Left ventricle myocardium inferior (tissue), 1 donor: ENCODE data around the gene MBOAT1. TPM values are rescaled to one million over a fixed set of nuclear protein-coding genes. Genes with fewer than 3 reads are reported as not detected.

Experiments
- DNase-seq: peaks from one replicate; pipeline ENCODE4 v3.0.0-alpha.2; 2020
- H3K27ac ChIP-seq: fragments of 200-600 bp; replicated peaks from 2 replicates; pipeline ENCODE4 v1.8.0; 2021
- H3K27me3 ChIP-seq: fragments of 200-600 bp; 2 replicates; pipeline ENCODE4 v1.8.0; 2021; ENCODE audit warnings: low read depth
- H3K36me3 ChIP-seq: fragments of 200-600 bp; 2 replicates; pipeline ENCODE4 v1.8.0; 2021
- H3K4me1 ChIP-seq: fragments of 200-600 bp; 2 replicates; pipeline ENCODE4 v1.8.0; 2021
- H3K4me3 ChIP-seq: fragments of 200-600 bp; 2 replicates; pipeline ENCODE4 v1.8.0; 2021; ENCODE audit warnings: mild to moderate bottlenecking, moderate library complexity
- H3K9me3 ChIP-seq: fragments of 200-600 bp; replicated peaks from 2 replicates; pipeline ENCODE4 v1.8.0; 2021
- intact Hi-C: fragments of 100-400 bp; cut with micrococcal nuclease; formaldehyde crosslinking; loops from one replicate; pipeline ENCODE4 v1.11.0; 2022
- total RNA-seq: library from RNA; stranded (reverse); fragmentation: NEBNext Ultra II Directional; extraction: Animal tissue kit (Norgen Biotek cat#: 25700); gene quantifications from one replicate; pipeline ENCODE4 v1.2.1, GENCODE V29; 2021
- TF ChIP-seq, protein P1 (sequence below): fragments of 200-600 bp; IDR thresholded peaks from 2 replicates; pipeline ENCODE4 v1.8.0; 2021; ENCODE audit warnings: antibody characterized with exemption, mild to moderate bottlenecking, borderline replicate concordance
- donor health status: DM: no; HTN: yes; CAD: no; lungs with severe emphysema.

Gene MBOAT1
- total RNA-seq, 1 donor from 2014 or later: 5.6 TPM

DNA sequence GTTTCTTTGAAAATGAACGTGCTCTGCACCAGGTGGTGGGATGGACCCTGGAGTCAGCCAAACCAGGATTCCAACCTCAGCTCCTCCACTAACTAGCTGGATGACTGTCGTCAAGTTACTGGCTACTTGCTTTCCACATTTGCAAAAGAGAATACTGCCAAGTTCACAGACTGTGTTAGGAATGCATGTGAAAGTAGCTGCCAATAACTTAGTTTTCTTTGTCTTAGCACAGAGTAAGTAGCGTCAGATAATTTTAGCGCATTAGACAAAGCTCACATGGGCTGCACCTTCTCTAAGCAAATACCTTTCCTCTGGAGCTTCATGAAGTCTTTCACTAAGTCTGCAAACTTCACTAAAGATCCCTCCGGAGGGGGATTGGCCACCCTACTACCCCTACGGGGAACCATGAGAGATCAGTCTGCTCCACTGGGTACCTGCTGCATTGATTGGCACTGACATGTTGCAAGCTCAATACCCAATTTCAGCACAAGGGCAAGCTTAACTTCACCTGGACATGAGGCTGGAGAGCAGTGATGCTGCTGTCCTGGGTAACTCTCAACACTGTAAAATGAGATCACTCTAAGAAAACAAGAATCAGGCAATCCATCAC lies 113.9 kb downstream of the MBOAT1 start:
- Histone ChIP-seq H3K4me1 (peaks cover 11% of the 10 kb centered on the region), H3K9me3 (no peaks in the 10 kb centered on the region), H3K4me3 (no peak overlapping the region), H3K36me3 (peaks cover 18% of the 10 kb centered on the region), H3K27me3 (no peaks in the 10 kb centered on the region), H3K27ac (no peak overlapping the region)
- TF ChIP-seq, protein P1, sequence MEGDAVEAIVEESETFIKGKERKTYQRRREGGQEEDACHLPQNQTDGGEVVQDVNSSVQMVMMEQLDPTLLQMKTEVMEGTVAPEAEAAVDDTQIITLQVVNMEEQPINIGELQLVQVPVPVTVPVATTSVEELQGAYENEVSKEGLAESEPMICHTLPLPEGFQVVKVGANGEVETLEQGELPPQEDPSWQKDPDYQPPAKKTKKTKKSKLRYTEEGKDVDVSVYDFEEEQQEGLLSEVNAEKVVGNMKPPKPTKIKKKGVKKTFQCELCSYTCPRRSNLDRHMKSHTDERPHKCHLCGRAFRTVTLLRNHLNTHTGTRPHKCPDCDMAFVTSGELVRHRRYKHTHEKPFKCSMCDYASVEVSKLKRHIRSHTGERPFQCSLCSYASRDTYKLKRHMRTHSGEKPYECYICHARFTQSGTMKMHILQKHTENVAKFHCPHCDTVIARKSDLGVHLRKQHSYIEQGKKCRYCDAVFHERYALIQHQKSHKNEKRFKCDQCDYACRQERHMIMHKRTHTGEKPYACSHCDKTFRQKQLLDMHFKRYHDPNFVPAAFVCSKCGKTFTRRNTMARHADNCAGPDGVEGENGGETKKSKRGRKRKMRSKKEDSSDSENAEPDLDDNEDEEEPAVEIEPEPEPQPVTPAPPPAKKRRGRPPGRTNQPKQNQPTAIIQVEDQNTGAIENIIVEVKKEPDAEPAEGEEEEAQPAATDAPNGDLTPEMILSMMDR: no peak
- no peak for DNase-seq
- intact Hi-C loops: no loop called here

DNA sequence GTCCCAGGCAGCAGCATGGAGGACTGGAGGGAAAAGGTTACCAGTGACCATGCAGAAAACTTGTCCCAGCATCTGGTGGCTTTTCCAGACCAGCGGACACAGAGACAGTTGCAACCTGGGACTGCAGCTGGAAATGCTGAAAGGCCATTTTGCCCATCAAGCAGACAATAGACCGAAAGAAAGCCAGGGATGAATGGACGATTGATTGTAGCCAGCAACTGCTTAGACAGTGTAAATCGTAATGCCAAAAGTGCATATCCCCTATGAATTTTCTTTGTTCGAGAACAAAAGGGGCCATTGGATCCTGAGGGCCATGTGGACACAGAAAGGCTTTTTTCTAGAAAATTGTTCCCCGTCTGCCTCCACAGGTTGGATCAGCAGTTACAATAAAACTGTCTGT lies 115.7 kb downstream of the MBOAT1 start:
- no peak overlapping the region for H3K27ac ChIP-seq
- TF ChIP-seq, protein P1: no peak
- no peaks in the 10 kb centered on the region for H3K9me3 ChIP-seq
- intact Hi-C loops: no loop called here
- H3K36me3 ChIP-seq: peaks cover 9% of the 10 kb centered on the region
- DNase-seq: no peak
- H3K4me1 ChIP-seq: peaks cover 11% of the 10 kb centered on the region
- no peak overlapping the region for H3K4me3 ChIP-seq
- H3K27me3 ChIP-seq: no peaks in the 10 kb centered on the region

DNA sequence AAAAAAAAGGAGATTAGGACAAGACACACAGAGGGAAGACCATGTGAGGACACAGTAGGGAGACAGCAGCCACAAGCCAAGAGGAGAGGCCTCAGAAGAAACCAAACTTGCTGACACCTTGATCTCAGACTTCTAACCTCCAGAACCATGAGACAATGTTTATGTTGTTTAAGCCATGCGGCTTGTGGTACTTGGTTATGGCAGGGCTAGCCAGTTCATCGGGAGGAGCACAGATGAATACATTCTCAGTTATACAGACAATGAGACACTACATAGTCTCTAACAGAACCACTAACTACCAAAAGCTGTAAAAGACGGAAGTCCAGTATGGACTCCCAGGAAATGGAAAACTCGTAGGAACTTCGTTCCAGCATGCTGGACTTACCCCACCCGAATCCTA lies 116.8 kb downstream of the MBOAT1 start:
- Histone ChIP-seq H3K4me3 (no peak overlapping the region), H3K36me3 (no peaks in the 10 kb centered on the region), H3K27me3 (no peaks in the 10 kb centered on the region), H3K4me1 (peaks cover 11% of the 10 kb centered on the region), H3K27ac (no peak overlapping the region), H3K9me3 (no peaks in the 10 kb centered on the region)
- no peak for DNase-seq
- intact Hi-C loops: no loop called here
- TF ChIP-seq, protein P1: no peak

DNA sequence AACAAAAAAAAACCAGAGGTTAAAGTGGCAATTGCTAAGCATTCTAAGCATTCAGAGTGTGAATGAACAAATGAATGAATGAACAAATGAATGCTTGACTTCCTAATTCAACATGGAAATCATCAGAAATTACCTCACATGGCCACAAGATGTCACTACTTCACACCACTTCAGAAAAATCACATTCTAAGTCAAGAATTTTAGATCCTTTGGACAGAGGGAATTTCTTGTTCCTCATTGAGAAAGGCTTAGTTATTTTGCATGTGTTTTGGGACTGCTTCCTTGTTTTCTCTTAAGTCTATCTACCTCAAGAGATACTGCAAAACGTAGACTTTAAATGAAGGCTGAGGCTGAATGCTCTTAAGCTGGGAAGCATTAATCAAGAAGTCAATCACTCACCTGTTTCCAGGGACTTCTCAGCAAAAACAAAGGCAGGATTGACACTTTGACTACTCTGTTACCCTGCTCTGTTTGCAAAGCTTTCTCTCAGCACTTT lies 120.2 kb downstream of the MBOAT1 start:
- DNase-seq: no peak
- no peaks in the 10 kb centered on the region for H3K36me3 ChIP-seq
- no peak overlapping the region for H3K4me3 ChIP-seq
- no peaks in the 10 kb centered on the region for H3K4me1 ChIP-seq
- H3K27ac ChIP-seq: no peak overlapping the region
- peaks cover 7% of the 10 kb centered on the region for H3K9me3 ChIP-seq
- H3K27me3 ChIP-seq: no peaks in the 10 kb centered on the region
- intact Hi-C loops: loop anchor here (5.0 kb wide), 1 partner anchor 435 kb away; no protein-coding TSS in a partner anchor
- TF ChIP-seq, protein P1: peak; percentile 80

DNA sequence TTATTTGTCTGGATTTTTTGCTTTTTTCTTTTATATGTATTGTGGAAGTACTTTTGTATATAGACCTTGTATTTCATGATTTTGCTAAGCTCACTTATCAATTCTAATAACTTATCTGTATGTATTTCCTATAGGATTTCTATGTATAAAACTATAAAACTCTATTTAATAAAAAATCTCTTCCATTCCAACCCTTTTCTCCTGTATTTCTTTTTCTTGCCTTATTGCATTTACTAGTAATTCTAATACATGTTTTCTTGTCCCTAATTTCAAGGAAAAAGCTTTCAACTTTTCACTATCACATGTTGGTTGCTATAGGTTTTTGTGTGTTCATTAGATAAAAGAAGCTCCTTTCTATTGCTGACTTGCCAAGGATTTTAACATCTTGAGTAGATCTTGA lies 125.3 kb downstream of the MBOAT1 start:
- H3K4me3 ChIP-seq: no peak overlapping the region
- H3K27me3 ChIP-seq: no peaks in the 10 kb centered on the region
- TF ChIP-seq, protein P1: no peak
- no peaks in the 10 kb centered on the region for H3K4me1 ChIP-seq
- no peak for DNase-seq
- H3K9me3 ChIP-seq: peaks cover 18% of the 10 kb centered on the region
- intact Hi-C loops: no loop called here
- H3K27ac ChIP-seq: no peak overlapping the region
- H3K36me3 ChIP-seq: no peaks in the 10 kb centered on the region
